HUES48 (cell line): Measurements from ENCODE around the gene CHRM4.

Source experiments
- H3K27ac ChIP-seq: one replicate; pipeline ENCODE4 v1.7.0; 2013; ENCODE audit warnings: low read depth, low read length, inconsistent platforms
- H3K27me3 ChIP-seq: 2 replicates; pipeline ENCODE4 v1.6.1; 2013; ENCODE audit warnings: mild to moderate bottlenecking, low read length; ENCODE audit not compliant: control insufficient read depth, insufficient read depth
- H3K36me3 ChIP-seq: 2 replicates; pipeline ENCODE4 v1.6.1; 2013; ENCODE audit warnings: low read length; ENCODE audit not compliant: control insufficient read depth, insufficient read depth
- H3K4me1 ChIP-seq: 2 replicates; pipeline ENCODE4 v1.6.1; 2013; ENCODE audit warnings: mild to moderate bottlenecking, low read length; ENCODE audit not compliant: control insufficient read depth, insufficient read depth
- H3K4me3 ChIP-seq: 2 replicates; pipeline ENCODE4 v1.5.1; 2013; ENCODE audit warnings: mild to moderate bottlenecking, low read depth, low read length
- H3K9ac ChIP-seq: 2 replicates; pipeline ENCODE4 v1.6.1; 2013; ENCODE audit warnings: mild to moderate bottlenecking, low read depth, low read length, moderate library complexity
- H3K9me3 ChIP-seq: 2 replicates; pipeline ENCODE4 v1.6.1; 2013; ENCODE audit warnings: low read length; ENCODE audit not compliant: control insufficient read depth, insufficient read depth

The CHRM4 gene

DNA sequence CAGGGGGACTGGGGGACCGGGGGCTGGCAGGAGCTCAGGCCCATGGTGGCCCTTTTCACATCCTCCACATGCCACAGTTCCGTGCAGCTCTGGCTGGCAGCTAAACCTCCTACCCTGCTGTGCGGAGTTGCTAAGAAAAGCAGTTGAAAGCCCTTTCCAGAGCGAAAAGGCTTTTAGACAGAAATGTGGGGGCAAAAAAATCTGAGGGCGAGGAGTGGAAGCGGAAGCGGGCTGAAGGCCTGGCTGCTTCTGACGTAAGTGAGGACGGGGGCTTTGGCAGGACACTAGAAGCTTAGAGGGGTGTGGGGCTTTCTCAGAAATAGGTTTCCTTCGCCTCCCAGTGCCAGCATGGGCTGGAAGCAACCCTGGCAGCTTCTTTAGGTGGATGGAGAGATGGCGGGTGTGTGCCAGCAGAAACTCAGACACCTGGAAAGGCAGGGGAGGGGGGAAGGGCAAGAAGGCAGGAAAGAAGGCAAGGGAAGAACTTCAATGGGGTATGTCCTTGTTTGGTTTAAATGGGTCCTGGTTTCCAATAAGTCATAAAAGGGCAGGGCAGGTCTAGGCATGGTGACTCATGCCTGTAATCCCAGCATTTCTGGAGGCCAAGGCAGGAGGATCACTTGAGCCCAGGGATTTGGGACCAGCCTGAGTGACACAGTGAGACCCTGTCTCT is 55.5 kb downstream of the CHRM4 start:
- Histone ChIP-seq H3K9ac (no peak overlapping the region), H3K27ac (peak overlapping the region; percentile 18), H3K4me3 (no peak overlapping the region), H3K4me1 (peaks cover 62% of the 10 kb centered on the region), H3K27me3 (peaks cover 39% of the 10 kb centered on the region), H3K36me3 (no peaks in the 10 kb centered on the region), H3K9me3 (no peaks in the 10 kb centered on the region)

DNA sequence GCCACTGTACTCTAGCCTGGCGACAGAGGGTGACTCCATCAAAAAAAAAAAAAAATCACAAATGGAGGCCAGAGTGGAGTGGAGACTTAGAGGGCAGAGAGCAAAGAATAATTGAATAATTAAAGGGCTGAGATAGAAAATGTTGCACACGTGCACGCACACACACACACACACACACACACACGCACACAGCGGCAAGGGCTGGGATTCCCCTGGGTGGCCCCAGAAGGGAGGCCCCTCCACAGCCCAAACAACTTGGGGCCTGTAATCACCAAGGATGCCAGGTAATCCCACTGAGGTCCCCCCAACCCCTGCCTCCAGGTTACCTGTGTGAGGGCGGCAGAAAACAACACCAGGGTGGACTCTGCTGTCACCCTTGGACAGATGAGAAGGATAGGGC is 56.3 kb downstream of the CHRM4 start:
- Histone ChIP-seq H3K9ac (no peak overlapping the region), H3K4me3 (no peak overlapping the region), H3K36me3 (no peaks in the 10 kb centered on the region), H3K27me3 (peaks cover 46% of the 10 kb centered on the region), H3K4me1 (peaks cover 66% of the 10 kb centered on the region), H3K27ac (no peak overlapping the region), H3K9me3 (no peaks in the 10 kb centered on the region)

GRCh38 chr11:46334211-46334610 is 57.4 kb downstream of the CHRM4 start:
- no peaks in the 10 kb centered on the region for H3K9me3 ChIP-seq
- H3K36me3 ChIP-seq = no peaks in the 10 kb centered on the region
- peaks cover 56% of the 10 kb centered on the region for H3K27me3 ChIP-seq
- H3K9ac ChIP-seq = no peak overlapping the region
- peaks cover 59% of the 10 kb centered on the region for H3K4me1 ChIP-seq
- no peak overlapping the region for H3K27ac ChIP-seq
- H3K4me3 ChIP-seq = no peak overlapping the region
